GM12873 (cell line): ENCODE results near the gene SUMF1.

Experiments
- CTCF ChIP-seq: IDR thresholded peaks from 2 replicates; pipeline ENCODE4 v1.5.1; 2012; ENCODE audit warnings: low read depth, mild to moderate bottlenecking, moderate library complexity, low read length, control low read depth; ENCODE audit not compliant: insufficient read depth; ENCODE audit errors: missing control alignments

Gene SUMF1

GRCh38 chr3:4320096-4320911 is 146.8 kb downstream of the SUMF1 start:
- TF ChIP-seq CTCF, result no peak

GRCh38 chr3:4314688-4315087 is 152.4 kb downstream of the SUMF1 start:
- peak; percentile 13 for TF ChIP-seq CTCF

GRCh38 chr3:4313606-4314293 is 153.3 kb downstream of the SUMF1 start:
- TF ChIP-seq CTCF, result no peak

- no peak for TF ChIP-seq CTCF
Measured at GRCh38 chr3:4311496-4311895, 155.6 kb downstream of the SUMF1 start.
